Measurements from ENCODE around the gene ADPRH. TPM values are rescaled to one million over a fixed set of nuclear protein-coding genes. Genes with fewer than 3 reads are reported as not detected.

ADPRH gene
- total and polyA plus RNA-seq, 10 of the 15 experiments (the other 5 are each of a cell fraction or from before 2014, with no cell fraction given): 2.3 to 32.6 (median 19.0) TPM

DNA sequence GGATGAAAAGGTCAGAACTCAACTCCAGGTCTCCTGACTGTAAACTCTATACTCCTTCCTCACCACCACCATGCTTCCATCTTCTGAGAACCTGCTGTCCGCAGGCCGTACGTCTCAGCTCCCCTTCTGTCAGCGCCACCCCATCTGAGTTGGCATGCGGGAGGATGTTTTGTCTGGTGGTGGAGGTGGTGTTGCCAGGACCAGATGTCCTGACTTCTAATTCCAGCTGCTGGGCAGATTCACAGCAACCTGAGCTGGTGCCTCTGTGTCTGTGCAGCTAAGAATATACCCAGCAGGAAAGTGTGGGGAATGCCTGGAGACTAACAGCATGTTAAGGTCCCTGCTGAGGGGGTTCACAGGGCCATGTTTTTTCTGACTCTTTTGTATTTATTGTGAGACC lies 41.6 kb downstream of the ADPRH start (continued):
- TF ChIP-seq, protein P1, sequence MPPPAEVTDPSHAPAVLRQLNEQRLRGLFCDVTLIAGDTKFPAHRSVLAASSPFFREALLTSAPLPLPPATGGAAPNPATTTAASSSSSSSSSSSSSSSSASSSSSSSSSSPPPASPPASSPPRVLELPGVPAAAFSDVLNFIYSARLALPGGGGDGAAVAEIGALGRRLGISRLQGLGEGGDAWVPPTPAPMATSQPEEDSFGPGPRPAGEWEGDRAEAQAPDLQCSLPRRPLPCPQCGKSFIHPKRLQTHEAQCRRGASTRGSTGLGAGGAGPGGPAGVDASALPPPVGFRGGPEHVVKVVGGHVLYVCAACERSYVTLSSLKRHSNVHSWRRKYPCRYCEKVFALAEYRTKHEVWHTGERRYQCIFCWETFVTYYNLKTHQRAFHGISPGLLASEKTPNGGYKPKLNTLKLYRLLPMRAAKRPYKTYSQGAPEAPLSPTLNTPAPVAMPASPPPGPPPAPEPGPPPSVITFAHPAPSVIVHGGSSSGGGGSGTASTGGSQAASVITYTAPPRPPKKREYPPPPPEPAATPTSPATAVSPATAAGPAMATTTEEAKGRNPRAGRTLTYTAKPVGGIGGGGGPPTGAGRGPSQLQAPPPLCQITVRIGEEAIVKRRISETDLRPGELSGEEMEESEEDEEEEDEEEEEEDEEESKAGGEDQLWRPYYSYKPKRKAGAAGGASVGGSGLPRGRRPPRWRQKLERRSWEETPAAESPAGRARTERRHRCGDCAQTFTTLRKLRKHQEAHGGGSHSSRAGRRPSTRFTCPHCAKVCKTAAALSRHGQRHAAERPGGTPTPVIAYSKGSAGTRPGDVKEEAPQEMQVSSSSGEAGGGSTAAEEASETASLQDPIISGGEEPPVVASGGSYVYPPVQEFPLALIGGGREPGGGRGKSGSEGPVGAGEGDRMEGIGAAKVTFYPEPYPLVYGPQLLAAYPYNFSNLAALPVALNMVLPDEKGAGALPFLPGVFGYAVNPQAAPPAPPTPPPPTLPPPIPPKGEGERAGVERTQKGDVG (CRISPR knock-in tag; IDR thresholded peaks at IDR 0.05): no peak

DNA sequence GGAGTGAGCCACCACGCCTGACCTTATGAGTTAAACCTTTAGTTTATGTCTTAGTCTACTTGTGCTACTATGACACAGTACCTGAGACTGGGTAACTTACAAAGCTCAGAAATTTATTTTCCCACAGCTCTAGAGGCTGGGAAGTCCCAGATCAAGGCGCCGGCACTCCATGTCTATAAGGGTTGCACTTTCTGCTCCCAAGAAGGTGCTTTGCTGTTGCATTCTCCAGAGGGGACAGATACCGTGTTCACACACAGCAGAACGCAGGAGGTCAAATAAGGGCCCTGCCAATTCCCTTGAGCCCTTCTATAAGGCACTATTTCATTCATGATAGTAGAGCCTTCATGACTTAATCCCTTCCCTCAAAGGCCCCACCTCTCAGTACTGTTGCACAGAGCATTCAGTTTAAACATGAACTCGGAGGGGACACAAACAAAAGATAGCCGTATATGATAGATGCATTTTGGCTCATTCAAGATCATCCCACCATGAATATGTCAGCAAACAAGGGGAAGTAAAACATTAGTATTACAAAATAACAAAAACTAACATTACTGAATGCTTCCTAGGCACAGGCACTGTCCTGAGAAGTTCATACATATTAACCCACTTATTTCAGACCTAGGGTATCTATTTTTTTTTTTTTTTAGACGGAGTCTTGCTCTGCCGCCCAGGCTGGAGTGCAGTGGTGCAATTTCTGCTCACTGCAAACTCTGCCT lies 44.9 kb downstream of the ADPRH start:
- in situ Hi-C loops (cut with MboI) (no loop called here), intact Hi-C loops (cut with micrococcal nuclease; ENCODE audit: unreplicated experiment) (no loop called here)
- no peak overlapping the region for H3K4me3 ChIP-seq
- peaks cover 39% of the 10 kb centered on the region for H3K4me1 ChIP-seq (ENCODE audit: control insufficient read depth, insufficient read depth, low read length)
- no peaks in the 10 kb centered on the region for H3K27me3 ChIP-seq (replicated peaks in 1 of 2; ENCODE audit: control insufficient read depth in 2 of 2, insufficient read depth in 2 of 2, low read length in 1 of 2)
- CTCF ChIA-PET: interaction anchor here (2.0 kb wide), 1 partner anchor 23 kb away, joined by 5 read pairs; no protein-coding TSS in a partner anchor
- FAIRE-seq (no peak), ATAC-seq (no peak), DNase-seq (ENCODE audit: low read depth, low spot score) (no peak)
- H3K36me3 ChIP-seq (ENCODE audit: control insufficient read depth in 2 of 2, insufficient read depth in 2 of 2, low read length in 1 of 2): no peaks in the 10 kb centered on the region; a peak in 1 of 4 replicates
- WGBS (ENCODE audit: insufficient coverage, insufficient replicate concordance, low lambda C conversion rate, missing lambda C conversion rate): 51% methylated on average over 9 of the region's 9 CpGs
- peaks cover 2% of the 10 kb centered on the region; the same call in 1 of the 3 replicates for H3K9me3 ChIP-seq (replicated peaks; ENCODE audit: control insufficient read depth, insufficient read depth, low read length)
- no peaks in the 10 kb centered on the region for H3K79me2 ChIP-seq (ENCODE audit: control insufficient read depth, insufficient read depth, low read length)
- TF ChIP-seq, protein P2, sequence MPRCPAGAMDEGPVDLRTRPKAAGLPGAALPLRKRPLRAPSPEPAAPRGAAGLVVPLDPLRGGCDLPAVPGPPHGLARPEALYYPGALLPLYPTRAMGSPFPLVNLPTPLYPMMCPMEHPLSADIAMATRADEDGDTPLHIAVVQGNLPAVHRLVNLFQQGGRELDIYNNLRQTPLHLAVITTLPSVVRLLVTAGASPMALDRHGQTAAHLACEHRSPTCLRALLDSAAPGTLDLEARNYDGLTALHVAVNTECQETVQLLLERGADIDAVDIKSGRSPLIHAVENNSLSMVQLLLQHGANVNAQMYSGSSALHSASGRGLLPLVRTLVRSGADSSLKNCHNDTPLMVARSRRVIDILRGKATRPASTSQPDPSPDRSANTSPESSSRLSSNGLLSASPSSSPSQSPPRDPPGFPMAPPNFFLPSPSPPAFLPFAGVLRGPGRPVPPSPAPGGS (IDR thresholded peaks at IDR 0.05; ENCODE audit: borderline replicate concordance, insufficient read depth, low read depth, low read length, poor library complexity, severe bottlenecking): peak; percentile 92
- TF ChIP-seq DPF2 (IDR thresholded peaks at IDR 0.05) (no peak), MEF2B (IDR thresholded peaks at IDR 0.05; ENCODE audit: partially characterized antibody, poor library complexity, severe bottlenecking) (peak; percentile 34), FOXM1 (IDR thresholded peaks at IDR 0.05; ENCODE audit: low read depth, low read length) (peak; percentile 24; the same call in 1 of the 2 replicates), EED (IDR thresholded peaks at IDR 0.05; ENCODE audit: low read depth) (peak; percentile 67), JUNB (IDR thresholded peaks at IDR 0.05) (peak; percentile 30; the same call in 1 of the 2 replicates), MEF2A (IDR thresholded peaks at IDR 0.05; ENCODE audit: insufficient read depth, low read depth, low read length) (no peak), KAT2A (conservative IDR thresholded peaks at IDR 0.05; ENCODE audit: control insufficient read depth, low read depth, low read length) (no peak), ZBED1 (IDR thresholded peaks at IDR 0.05; ENCODE audit: borderline replicate concordance) (peak; percentile 53; the same call in 1 of the 2 replicates)
- TF ChIP-seq, protein P3, sequence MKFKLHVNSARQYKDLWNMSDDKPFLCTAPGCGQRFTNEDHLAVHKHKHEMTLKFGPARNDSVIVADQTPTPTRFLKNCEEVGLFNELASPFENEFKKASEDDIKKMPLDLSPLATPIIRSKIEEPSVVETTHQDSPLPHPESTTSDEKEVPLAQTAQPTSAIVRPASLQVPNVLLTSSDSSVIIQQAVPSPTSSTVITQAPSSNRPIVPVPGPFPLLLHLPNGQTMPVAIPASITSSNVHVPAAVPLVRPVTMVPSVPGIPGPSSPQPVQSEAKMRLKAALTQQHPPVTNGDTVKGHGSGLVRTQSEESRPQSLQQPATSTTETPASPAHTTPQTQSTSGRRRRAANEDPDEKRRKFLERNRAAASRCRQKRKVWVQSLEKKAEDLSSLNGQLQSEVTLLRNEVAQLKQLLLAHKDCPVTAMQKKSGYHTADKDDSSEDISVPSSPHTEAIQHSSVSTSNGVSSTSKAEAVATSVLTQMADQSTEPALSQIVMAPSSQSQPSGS (IDR thresholded peaks at IDR 0.05; ENCODE audit: low read length): peak; percentile 79
- no peak overlapping the region; the same call in 1 of the 2 replicates for H3K27ac ChIP-seq (ENCODE audit: control insufficient read depth, insufficient read depth)
- POLR2A ChIA-PET: no interaction called here
- no peak overlapping the region for H3K4me2 ChIP-seq (ENCODE audit: control insufficient read depth, insufficient read depth)
- H2AFZ ChIP-seq (ENCODE audit: control insufficient read depth, low read depth, low read length): peak overlapping the region; percentile 61
- SMC1A ChIA-PET (ENCODE audit: uncharacterized antibody, unreplicated experiment): interaction anchor here (1.2 to 9.4 kb wide), 2 partner anchors 10 to 23 kb away, joined by 3 to 128 read pairs; no protein-coding TSS in a partner anchor
- RAD21 ChIA-PET (ENCODE audit: unreplicated experiment): no interaction called here
- no peak overlapping the region for H3K9ac ChIP-seq (ENCODE audit: control insufficient read depth, insufficient read depth, low read length)
- no peaks in the 10 kb centered on the region for H4K20me1 ChIP-seq (ENCODE audit: control insufficient read depth, insufficient read depth)
- BruUV-seq (replicated peaks): no TSS peak
